ENCODE results near the gene PKNOX2. TPM values are rescaled to one million over a fixed set of nuclear protein-coding genes. Genes with fewer than 3 reads are reported as not detected.

The PKNOX2 gene
- total and polyA plus RNA-seq, 9 of the 15 experiments (the other 6 are each of a cell fraction or from before 2014, with no cell fraction given), result not detected

- Histone ChIP-seq H2AFZ (ENCODE audit: low read depth, low read length) (no peak overlapping the region), H3K36me3 (ENCODE audit: control insufficient read depth, insufficient read depth, low read length) (no peaks in the 10 kb centered on the region), H3K27ac (ENCODE audit: extremely low read depth, low read depth, low read length) (no peak overlapping the region), H3K4me2 (ENCODE audit: insufficient read depth, low read length) (no peak overlapping the region), H3K27me3 (ENCODE audit: control insufficient read depth in 2 of 2, insufficient read depth in 2 of 2, low read length in 2 of 2) (peaks cover 6 to 43% of the 10 kb centered on the region in 2 experiments; a peak in 4 of 5 replicates), H4K20me1 (replicated peaks; ENCODE audit: control insufficient read depth, insufficient read depth, low read length) (no peaks in the 10 kb centered on the region), H3K9ac (ENCODE audit: insufficient read depth in 1 of 2, low read depth in 2 of 2, low read length in 2 of 2) (no peak overlapping the region), H3K79me2 (ENCODE audit: control insufficient read depth, insufficient read depth, low read length) (no peaks in the 10 kb centered on the region), H3K4me3 (no peak overlapping the region), H3K9me1 (ENCODE audit: control insufficient read depth, insufficient read depth, low read length) (no peaks in the 10 kb centered on the region), H3K9me3 (replicated peaks; ENCODE audit: control insufficient read depth, insufficient read depth, low read depth, low read length) (no peaks in the 10 kb centered on the region), H3K4me1 (replicated peaks in 1 of 2; ENCODE audit: control insufficient read depth in 2 of 2, insufficient read depth in 2 of 2, low read length in 2 of 2) (no peaks in the 10 kb centered on the region)
- ChIA-PET POLR2A (no interaction called here), CTCF (ENCODE audit: low intra/inter-chr PET ratio) (interaction anchor here (0.7 kb wide), 1 partner anchor 102 kb away, joined by 7 read pairs; no protein-coding TSS in a partner anchor)
- in situ Hi-C loops (cut with MboI) (no loop called here), intact Hi-C loops (cut with micrococcal nuclease) (no loop called here)
- no TSS peak for BruUV-seq (replicated peaks)
- 0% methylated on average over 2 of the region's 2 CpGs for WGBS (ENCODE audit: insufficient coverage, low coverage, missing lambda C conversion rate)
- DNase-seq (ENCODE audit: extremely low read depth in 1 of 4, low spot score in 3 of 4) (no peak), ATAC-seq (no peak), FAIRE-seq (no peak)
- TF ChIP-seq NFE2L1 (tag; IDR thresholded peaks at IDR 0.05; ENCODE audit: borderline replicate concordance, low read depth) (no peak), CXXC5 (CRISPR knock-in tag; IDR thresholded peaks at IDR 0.05) (no peak), SREBF1 (IDR thresholded peaks at IDR 0.05; ENCODE audit: borderline replicate concordance, low read depth, low read length) (no peak), ZNF75A (CRISPR knock-in tag; IDR thresholded peaks at IDR 0.05) (no peak), TEAD2 (tag; IDR thresholded peaks at IDR 0.05) (no peak), NFRKB (IDR thresholded peaks at IDR 0.05; ENCODE audit: low read depth) (no peak), ZBTB11 (CRISPR knock-in tag; IDR thresholded peaks at IDR 0.05) (no peak), STAG1 (CRISPR knock-in tag; IDR thresholded peaks at IDR 0.05; ENCODE audit: borderline replicate concordance) (no peak), L3MBTL2 (IDR thresholded peaks at IDR 0.05) (no peak), CCAR2 (IDR thresholded peaks at IDR 0.05; ENCODE audit: low read depth, low read length) (no peak), SLC30A9 (CRISPR knock-in tag; IDR thresholded peaks at IDR 0.05) (no peak), ZNF408 (CRISPR knock-in tag; IDR thresholded peaks at IDR 0.05; ENCODE audit: low read depth) (no peak), MAFF (IDR thresholded peaks at IDR 0.05; ENCODE audit: low read length) (no peak), PHB (CRISPR knock-in tag; IDR thresholded peaks at IDR 0.05) (no peak), PML (IDR thresholded peaks at IDR 0.05; ENCODE audit: low read length) (no peak), CGGBP1 (CRISPR knock-in tag; IDR thresholded peaks at IDR 0.05) (no peak), POLR2AphosphoS5 (IDR thresholded peaks at IDR 0.05; ENCODE audit: control insufficient read depth, insufficient read depth, low read depth, low read length) (no peak), GTF2A2 (tag; IDR thresholded peaks at IDR 0.05) (no peak)
- TF ChIP-seq, protein P1, sequence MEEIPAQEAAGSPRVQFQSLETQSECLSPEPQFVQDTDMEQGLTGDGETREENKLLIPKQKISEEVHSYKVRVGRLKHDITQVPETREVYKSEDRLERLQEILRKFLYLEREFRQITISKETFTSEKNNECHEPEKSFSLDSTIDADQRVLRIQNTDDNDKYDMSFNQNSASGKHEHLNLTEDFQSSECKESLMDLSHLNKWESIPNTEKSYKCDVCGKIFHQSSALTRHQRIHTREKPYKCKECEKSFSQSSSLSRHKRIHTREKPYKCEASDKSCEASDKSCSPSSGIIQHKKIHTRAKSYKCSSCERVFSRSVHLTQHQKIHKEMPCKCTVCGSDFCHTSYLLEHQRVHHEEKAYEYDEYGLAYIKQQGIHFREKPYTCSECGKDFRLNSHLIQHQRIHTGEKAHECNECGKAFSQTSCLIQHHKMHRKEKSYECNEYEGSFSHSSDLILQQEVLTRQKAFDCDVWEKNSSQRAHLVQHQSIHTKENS (CRISPR knock-in tag; IDR thresholded peaks at IDR 0.05), result no peak
- TF ChIP-seq, protein P2, sequence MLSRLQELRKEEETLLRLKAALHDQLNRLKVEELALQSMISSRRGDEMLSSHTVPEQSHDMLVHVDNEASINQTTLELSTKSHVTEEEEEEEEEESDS (CRISPR knock-in tag; IDR thresholded peaks at IDR 0.05), result no peak
Observed at GRCh38 chr11:125317416-125317815, 152.9 kb downstream of the PKNOX2 start.
